Stimulated activated CD4-positive, alpha-beta T cell treated with anti-CD3 and anti-CD28 coated beads, Interleukin-1b, Interleukin-23, amount 100 ng/mL, for 24 hours (primary cell): ENCODE measurements around the gene SCIN.
"Not testable (repeated sequence)": the region's sequence is repeated elsewhere in the genome, so short reads cannot be mapped to it uniquely, and the experiment has no call there.

ENCODE experiments used
- DNase-seq, 4 experiments: peaks; one replicate each; pipeline ENCODE4 v3.0.0-alpha.2; 2020; ENCODE audit warnings: low read depth in 4 of 4, low spot score in 1 of 4

Gene SCIN

DNA sequence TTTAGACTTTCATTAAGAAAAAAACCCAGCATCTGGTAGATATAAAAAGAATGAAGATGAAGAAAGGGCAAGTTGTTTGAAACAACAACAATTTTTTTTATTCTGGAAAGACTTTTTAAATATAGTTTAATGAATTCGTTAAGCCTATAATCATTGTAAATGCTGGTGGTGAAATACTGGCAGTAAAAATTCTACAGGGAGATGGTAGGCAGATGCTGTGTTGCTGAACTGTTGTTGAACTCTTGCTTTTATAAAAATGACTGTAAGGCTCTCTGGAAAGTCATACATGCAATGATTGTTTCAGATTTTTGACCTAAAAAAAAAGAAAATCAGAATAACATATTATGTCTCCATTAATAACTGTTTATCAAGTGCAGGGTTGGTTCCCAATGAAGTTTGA is 39.0 kb downstream of the SCIN start:
- DNase-seq = no peak

DNA sequence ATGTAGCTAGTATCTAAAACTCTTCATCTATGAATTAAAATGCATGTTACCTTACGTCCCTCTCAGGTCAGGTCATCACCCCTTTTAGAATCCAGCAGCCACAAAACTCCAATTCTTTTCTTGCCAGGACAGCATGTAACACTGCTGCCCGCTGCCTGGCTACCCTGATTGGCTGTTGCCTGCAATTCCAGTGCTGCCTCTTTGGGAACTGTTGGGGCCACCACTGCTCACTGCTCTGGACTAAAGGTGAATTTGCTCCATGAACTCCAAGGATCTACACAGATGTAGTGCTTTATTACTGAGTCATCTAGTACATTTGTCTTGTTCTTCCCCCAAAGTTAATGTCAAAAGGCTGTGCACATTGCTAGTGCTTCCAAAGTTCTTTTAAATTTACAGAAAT is 40.4 kb downstream of the SCIN start:
- DNase-seq = no peak

DNA sequence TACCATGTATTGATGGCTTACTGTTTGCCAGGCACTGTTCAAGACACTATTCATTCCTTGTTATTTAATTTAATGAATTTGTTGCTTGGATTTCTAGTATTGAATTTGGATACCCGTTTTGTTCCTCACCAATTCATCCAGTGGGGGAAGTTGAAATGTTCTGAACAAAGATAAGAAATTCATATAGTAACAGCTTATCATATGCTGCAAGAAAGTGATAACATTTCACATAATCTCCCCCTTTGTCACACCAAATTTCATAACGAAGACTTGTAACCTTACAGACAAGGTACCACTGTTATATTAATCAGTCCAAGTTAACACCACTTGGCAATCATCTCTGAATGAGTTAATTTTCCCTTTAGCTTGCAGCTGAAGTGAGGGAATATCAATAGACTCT is 42.1 kb downstream of the SCIN start:
- DNase-seq = no peak

DNA sequence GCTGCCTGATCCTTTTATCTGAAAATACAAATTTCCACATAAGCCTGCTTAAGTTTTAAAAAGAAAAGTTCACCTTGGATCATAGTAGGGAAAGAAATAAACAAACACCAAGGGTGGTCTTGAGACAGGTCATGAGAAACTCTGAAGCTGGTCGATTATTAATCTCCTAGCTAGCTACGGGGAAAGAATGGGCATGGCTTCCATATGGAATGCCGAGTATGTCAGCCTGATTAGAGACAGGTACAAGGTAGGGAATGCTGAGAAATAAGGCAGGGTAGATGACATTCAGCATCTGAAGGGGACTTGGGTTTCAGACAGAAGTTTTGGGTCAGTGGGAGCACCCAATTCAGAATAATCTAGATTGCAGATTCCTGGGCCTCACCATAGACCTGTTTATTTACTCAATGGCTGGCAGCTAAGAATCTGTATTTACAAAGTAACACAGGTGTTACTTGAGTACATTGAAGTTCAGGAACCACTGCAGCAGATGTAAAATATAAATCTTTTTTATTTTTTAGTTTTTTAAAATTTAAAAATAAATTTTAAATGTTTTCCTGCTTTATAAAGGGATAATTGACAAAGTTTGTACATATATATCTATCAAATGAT is 49.0 kb downstream of the SCIN start:
- no peak for DNase-seq

DNA sequence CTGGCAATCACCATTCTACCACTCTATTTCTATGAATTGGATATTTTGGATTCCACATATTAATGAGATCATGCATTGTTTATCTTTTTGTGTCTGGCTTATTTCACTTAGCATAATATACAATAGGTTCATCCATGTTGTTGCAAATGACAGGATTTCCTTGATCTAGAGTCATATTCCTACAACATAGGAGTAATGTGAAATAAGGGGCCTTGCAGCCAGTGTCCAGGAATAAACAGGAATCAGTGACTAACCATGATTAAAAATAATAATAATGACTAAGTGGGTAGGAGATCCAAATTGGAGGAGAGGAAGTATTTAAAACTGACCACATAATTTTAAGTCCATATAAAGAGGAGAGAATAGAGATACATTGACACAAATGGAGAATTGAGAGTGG is 49.9 kb downstream of the SCIN start:
- DNase-seq = no peak

DNA sequence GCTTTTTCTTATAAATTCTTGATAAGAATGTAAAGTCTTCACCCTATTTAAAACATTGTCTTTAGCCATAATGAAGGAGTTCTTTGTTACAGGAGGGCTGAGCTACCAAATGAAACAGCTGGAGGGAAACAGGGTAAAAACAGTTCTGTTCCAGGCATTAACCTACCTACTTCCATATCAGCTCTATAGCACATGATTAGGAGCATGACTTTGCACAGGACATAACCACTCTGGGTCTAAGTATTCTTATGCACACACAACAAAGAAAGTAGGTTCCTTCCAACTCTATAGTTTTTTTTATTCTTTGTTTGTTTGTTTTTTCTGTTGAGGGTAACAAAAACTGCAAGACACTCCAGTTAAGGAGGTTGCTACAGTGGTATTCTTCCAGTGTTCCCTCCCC is 52.7 kb downstream of the SCIN start:
- DNase-seq = no peak

DNA sequence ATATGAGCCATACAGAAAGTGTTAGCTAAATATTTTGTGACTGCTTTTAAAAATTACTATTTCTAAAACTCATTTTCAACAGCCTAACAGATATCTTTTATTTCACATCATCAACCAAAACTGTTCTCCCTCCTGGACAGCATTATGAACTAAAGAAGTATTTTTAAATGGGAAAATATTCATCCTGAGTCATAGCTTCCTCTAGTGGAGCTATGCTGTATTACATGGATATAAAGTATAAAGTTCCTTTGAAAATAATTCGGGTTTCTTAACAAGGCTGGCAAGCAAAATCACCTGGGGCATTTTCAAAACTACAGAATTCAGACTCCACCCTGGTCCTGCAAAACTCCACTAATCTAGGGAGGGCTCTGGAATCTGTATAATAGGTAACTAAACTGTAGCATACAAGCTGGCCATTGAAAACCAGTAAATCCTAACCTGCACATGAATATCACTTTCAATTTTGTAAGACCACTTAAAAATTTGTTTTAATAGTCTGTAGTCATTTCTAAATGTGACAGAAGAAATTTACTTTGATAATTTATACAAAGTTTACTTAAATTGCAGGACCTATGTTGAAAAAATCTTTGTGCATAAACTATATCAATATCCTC is 53.5 kb downstream of the SCIN start:
- DNase-seq = no peak

DNA sequence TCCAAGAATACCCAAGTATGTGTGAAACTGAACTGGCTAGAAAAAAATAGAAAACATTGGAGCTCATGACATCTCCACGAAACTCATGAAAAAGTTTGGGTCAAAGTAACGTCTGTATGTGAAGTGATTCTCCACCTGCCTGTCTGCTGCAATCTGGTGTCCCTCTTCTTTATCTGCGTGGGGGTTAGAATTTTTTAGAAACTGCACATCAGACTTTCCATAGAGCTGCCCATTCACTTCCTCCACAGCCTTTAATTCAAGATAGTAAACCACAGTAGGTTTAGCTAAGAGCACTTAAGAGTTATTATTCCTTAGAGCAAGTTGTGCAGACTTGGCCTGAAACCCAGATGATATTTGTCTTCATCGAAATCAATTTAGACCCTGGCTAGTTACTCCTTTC is 55.3 kb downstream of the SCIN start:
- DNase-seq = no peak

DNA sequence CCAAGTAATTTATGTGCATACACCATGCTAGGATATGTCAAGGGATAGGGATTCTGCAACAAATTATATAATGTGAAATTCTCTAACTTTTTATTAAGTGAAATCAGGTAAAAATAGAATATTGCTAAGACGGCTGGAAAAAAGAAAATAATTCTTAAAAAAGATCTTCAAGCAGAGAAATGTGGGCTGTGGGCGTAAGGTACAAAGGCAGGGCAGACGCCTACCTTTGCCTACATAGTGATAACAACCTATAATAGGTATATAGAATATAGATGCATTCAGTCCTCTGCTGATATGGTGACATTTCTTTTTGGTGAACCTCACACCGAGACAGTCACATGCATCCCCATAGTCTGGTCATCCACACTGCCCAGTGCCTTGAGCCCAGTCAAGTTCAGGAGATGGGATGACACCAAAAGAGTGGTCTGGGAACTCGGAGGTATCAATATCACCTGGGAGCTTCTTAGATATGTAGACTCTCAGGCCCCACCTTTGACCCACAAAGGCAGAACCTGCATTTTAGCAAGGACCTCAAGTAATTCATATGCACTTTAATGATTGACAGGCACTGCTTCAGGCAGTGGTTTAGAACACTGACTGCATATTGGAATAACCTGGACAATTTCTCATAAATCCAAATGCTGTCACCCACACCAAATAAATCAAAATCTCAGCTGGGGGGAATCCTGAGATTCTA is 59.4 kb downstream of the SCIN start:
- no peak for DNase-seq

DNA sequence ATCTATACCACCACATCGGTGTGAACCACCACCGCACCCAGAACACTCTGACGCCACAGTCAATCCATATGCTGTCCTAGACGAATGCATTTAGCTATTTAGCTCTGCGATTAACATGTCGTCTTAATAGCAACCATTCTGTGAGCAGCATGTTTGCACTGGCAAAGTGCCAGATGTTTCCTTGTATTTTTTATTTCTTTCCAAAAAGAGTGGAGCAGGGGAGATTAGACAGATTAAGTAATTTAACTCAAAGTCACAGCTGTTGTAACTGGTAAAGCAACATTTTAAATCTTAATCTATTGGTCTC is 59.9 kb downstream of the SCIN start:
- DNase-seq = no peak

DNA sequence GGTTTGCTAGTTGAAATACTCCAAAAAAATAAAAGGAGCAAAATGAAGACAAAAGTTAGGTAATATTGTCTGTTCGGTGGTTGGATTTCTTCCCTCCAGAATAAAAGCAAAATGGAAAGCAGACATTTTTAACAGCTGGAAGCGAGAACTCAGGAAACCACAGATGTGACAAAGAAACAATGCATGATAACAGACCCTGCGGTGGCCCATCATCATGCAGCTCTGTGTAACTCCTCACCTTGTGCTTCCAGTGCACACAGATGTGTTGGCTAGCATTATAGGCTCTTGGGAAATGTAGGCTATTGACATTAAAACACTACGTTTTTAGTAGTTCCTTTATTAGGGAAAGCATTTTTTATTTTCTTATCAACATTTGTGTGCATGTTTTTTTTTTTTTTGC is 63.1 kb downstream of the SCIN start:
- no peak for DNase-seq

DNA sequence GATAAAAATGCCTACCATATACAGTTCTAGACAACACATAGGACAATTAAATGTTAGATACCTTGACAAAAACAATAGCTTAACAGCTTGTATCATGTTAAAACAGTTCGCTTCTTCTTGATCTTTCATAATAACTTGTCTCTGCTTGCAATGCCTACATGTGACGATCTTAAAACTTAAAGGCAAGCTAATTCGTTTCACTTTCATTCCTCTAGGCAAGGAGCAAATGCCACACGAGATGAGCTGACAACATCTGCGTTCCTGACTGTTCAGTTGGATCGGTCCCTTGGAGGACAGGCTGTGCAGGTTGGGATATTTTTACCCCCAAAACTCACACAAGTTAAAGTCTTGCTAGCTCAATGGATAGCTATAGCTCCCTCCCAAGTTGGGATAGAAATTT is 65.3 kb downstream of the SCIN start:
- DNase-seq = no peak

DNA sequence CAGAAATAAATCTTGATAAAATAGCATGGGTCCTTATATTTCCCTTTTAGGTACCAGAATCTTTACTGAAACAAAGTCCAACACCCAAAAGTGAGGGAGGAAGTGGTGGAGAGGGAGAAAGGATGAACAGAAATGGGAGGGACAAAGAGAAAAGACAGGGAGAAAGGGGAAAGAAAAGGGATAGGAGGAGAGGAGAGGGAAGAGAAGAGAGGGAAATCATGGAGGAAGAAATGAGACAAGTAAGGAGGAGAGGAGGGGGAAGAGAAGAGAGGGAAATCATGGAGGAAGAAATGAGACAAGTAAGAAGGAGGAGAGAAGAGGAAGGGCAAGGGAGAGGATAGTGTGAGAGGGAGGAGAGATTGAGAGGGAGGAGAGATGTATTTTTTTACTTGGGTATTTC is 66.8 kb downstream of the SCIN start:
- no peak for DNase-seq

DNA sequence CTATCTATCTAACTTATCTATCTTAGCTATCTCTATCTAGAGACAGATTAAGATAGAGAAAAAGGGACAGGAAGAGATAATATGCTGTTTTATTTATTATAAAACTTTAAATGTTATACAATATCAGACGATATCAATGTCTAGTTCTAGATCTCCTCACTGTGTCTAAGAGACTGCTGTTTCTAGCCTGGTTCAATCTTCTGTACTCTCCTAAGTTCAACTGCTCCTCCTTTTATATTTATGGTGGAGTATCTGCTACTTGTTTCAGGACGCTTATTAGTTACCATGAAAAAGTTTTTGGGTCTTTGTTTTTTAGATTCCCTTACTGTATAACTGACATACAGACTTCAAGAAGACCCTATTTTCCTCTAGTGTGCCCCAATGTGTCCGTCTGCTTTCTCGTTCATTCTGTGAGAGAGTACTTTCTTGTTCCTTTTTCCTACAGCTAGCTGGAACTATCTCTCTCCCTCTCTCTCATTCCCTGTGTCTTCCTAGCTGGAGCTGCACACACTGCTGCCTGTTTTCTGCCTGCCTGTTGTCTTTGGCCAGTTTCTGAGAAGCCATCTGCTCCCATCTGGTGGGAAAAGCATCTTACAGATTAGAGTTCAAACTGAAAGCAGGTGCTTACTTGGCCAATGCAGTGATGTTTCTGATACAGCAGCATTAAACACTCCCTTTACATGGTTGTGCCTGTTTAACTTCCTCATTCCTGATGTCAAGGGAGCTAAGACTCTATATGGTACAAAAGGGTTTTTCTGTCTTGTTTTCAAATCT is 67.5 kb downstream of the SCIN start:
- no peak for DNase-seq

DNA sequence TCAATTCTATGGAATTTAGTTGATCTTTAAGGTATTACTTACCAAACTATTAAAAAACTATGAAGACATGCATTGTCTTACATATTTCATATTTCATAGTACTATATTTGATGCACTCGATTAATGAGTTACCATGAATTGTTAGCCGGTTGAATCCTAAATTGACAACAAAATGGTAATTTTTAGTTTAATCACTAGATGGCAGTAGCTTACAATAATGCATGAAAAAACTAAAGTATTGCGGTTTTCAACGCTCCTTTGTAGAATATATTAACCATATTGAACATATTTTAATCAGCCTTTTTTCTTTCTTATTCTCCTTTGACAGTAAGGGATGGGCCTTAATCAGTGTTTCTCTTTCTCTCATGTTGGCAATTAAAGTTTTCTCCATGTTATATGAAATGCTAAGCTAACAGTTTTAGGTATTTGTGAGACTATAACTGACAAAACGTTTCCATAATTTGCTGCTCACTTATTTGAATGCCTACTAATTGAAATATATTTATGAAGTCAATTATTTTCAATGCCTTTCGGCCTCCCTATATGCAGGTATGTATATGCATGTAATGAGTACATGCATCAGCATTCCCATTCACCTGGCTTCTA is 68.4 kb downstream of the SCIN start:
- DNase-seq = no peak

DNA sequence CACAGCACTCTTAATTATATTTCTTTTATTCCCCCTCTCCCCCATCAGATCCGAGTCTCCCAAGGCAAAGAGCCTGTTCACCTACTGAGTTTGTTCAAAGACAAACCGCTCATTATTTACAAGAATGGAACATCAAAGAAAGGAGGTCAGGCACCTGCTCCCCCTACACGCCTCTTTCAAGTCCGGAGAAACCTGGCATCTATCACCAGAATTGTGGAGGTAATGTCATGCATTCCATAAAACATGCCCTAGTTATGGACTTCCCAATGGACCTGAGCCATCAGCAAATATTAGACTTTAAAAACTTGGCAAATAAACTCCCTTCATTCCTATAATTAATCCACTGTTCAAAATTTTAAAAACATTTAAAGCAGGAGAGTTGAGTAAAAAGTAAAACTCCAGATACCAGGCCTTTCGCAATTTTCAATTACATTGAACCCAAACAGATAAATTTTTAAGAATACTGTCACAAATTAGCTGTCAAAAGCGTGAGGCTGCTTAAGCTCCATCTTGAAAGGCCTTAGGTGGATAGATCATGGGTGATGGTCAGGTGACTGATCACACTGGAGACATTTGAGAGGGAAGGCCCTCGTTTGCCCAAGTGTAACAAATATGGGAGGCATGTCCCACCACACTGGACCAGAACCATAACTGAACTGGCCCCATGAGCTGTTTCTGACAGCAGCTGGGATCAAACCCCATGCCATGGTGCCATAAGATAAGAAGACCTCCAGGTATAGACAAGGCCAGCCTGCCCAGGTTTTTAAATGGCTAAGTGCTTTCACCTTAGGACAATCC is 70.0 kb downstream of the SCIN start:
- DNase-seq = no peak

DNA sequence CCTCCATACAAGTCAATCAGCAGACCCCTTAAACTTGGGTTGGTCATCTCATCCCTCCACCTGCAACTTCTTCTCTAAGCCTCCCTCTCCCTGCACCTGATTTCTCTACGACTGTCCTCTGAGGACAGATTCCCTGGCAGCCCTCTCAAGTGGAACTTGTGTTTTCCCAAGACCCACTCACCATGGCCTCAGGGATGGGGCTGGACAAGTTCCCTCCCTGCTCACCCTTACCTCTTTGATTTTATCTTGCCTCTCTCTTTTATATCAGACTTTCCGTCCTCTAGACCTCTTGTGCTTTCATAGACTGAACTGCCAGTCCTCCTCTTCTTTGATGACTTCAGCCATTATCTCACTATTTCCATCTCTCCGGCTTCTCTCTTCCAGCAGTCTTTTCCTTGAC is 70.7 kb downstream of the SCIN start:
- no peak for DNase-seq

DNA sequence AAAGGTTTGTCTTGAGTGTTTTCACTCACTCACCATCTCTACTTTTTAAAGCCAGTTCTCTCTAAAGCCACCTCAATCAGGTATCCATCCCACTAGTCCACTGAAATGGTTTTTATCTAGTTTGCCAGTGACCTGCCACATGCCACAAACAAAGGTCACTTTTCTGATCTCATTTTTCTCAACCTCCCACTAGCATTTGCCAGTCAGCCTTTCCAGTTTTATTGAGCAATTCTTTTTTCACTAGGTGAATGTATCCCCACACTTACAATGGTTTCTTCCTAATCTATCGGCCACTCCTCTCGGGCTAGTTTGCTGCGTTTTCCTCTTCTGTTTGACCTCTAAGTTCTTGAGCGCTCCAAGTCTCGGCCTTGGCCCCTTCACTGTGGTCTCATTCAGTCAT is 72.0 kb downstream of the SCIN start:
- no peak for DNase-seq

DNA sequence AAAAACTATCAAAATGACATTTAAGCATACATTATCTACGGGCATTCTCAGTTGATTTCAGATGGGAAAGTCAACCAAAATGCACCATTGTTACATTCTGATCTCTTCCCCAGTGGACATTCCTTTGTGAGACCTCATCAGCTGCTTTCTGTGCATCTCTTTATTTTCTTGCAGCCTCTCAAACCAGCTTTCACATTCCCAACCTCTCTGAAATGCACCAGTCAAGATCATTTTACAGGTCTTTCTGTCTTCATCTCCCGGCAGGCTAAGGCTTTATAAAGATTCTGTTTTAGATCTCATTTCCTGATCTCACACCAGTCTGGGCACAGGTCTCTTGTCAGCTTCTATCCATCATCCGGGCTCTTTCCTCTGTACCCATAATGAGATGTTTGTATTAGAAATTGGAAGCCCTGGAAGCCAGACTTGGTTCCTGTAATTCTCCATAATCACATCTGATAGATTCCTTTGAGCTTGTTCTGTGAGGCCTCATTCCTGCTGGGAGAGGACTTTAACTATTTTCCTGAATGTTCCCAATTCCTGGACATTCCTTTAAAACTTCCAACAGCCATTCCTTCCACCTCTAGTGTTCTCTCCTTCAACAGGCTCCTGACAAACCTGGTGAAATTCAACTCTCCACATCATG is 72.6 kb downstream of the SCIN start:
- no peak for DNase-seq

DNA sequence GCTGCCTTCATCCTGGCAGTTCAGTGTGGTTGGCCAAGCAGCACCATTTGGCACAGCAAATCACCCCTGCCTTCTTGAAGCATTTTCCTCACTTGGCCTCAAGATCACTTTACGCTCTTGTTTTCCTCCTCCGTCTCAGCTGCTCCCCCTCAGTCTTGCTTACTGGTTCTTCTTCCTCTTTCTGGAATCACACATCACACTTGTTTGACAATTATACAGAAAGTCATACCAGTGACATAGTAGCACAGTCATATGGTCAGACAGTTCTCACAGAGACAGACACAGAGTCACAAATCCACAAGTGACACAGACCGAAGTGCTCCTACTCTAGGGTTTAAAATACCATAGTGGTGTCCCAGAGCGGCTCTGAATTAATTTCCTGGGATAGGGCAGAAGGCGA is 73.1 kb downstream of the SCIN start:
- no peak for DNase-seq

DNA sequence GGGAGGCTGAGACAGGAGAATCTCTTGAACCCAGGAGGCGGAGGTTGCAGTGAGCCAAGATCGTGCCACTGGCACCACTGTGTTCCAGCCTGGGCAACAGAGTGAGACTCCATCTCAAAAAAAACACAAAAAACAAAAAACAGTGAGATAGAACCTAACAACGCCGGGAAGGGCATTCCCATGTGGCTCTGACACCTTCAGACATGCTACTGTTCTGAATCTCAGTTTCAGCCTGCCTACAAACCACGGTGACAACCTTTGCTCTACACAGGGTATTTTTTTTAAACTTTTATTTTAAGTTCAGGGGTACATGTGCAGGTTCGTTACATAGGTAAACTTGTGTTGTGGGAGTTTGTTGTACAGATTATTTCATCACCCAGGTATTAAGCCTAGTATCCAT is 74.7 kb downstream of the SCIN start:
- DNase-seq = not testable (repeated sequence)
